Gastrocnemius medialis (tissue), 4 donors: ENCODE measurements around the gene PIR. TPM values are rescaled to one million over a fixed set of nuclear protein-coding genes. Genes with fewer than 3 reads are reported as not detected.

ENCODE experiments used
- ATAC-seq, 2 donors: fragments of 150-250 bp; one replicate each; pipeline ENCODE4 v1.9.1; 2016
- DNase-seq, 2 donors: peaks; one replicate each; pipeline ENCODE4 v3.0.0-alpha.2; 2019
- H3K27ac ChIP-seq, 4 donors: fragments of 200-600 bp; sonication (generic); 1 replicate in 1 of 4; 2 replicates in 3 of 4; pipeline ENCODE4 v1.5.1; 2016 to 2018; ENCODE audit warnings: mild to moderate bottlenecking in 2 of 4, moderate library complexity in 1 of 4
- H3K27me3 ChIP-seq, 3 donors: fragments of 200-600 bp; sonication (generic) in 2 of 3; 1 replicate in 1 of 3; 2 replicates in 2 of 3; pipeline versions ENCODE4 v1.5.1 to v1.6.0; 2016 to 2019; ENCODE audit warnings: mild to moderate bottlenecking in 1 of 3, moderate library complexity in 1 of 3
- H3K36me3 ChIP-seq, 2 donors: fragments of 200-600 bp; sonication (generic) in 1 of 2; one replicate each; pipeline ENCODE4 v1.5.1; 2017 to 2018
- H3K4me1 ChIP-seq, 2 donors: fragments of 200-600 bp; sonication (generic) in 1 of 2; one replicate each; pipeline ENCODE4 v1.5.1; 2016 to 2017; ENCODE audit warnings: mild to moderate bottlenecking in 2 of 2
- H3K4me3 ChIP-seq, 4 donors: fragments of 200-600 bp; sonication (generic) in 3 of 4; 1 replicate in 1 of 4; 2 replicates in 3 of 4; pipeline ENCODE4 v1.5.1; 2016 to 2019; ENCODE audit warnings: mild to moderate bottlenecking in 2 of 4
- H3K9me3 ChIP-seq, 3 donors: fragments of 200-600 bp; sonication (generic) in 2 of 3; 1 replicate in 1 of 3; 2 replicates in 2 of 3; pipeline ENCODE4 v1.5.1; 2016 to 2019
- POLR2A ChIP-seq, 2 donors: fragments of 450-650 bp; IDR thresholded peaks; one replicate each; pipeline ENCODE4 v1.6.1; 2017; ENCODE audit warnings: antibody characterized with exemption in 2 of 2, mild to moderate bottlenecking in 2 of 2, moderate library complexity in 2 of 2
- in situ Hi-C, 4 donors: fragments of 200-750 bp; cut with MboI; loops; one replicate each; pipeline versions ENCODE4 v1.15.0 to v1.8.0; 2017; ENCODE audit warnings: low sequenced_read_pairs in 4 of 4
- intact Hi-C: fragments of 100-400 bp; cut with DNase I; formaldehyde crosslinking; loops from one replicate; pipeline ENCODE4 v1.15.1; 2023; ENCODE audit warnings: low total_unique reads
- total RNA-seq, 4 donors: library from RNA; depleted of rRNA; stranded (reverse); fragments of >200 nt; gene quantifications; one replicate each; pipeline versions ENCODE4 v1.1.0 to v1.2.3, GENCODE V29; 2016
- TF ChIP-seq, protein P1 (sequence below), 5 experiments: fragments of 450-650 bp in 3 of 5; fragments of 200-600 bp in 2 of 5; sonication (generic) in 2 of 5; IDR thresholded peaks in 4 of 5; conservative IDR thresholded peaks in 1 of 5; 1 replicate in 4 of 5; 2 replicates in 1 of 5; pipeline ENCODE4 v1.5.1; 2016 to 2019; ENCODE audit warnings: antibody characterized with exemption in 5 of 5, mild to moderate bottlenecking in 3 of 5, moderate library complexity in 3 of 5

PIR gene
- total RNA-seq, 4 donors from 2014 or later: 9.4 to 20.2 (median 14.2) TPM

DNA sequence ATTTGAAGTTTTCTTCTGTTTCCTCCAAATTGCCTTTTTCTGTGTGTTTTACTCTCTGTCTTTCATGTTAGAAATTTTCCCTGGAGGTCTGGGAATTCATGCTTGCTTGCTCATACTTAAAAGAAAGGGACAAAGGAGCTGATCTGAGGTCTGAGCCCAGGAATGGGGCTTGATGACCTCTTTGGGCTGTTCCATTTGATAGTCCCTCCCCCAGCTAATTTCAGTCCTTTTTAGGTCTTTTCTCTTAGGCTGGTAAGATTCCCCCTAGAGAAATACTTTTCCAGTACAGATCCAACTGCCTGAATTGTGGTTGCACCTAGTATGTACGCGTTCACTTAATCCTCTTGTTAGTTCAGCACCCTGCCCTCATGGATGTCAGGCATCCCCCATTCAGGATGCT lies 152.3 kb downstream of the PIR start:
- no peak overlapping the region for H3K27ac ChIP-seq
- intact Hi-C loops: loop anchor here (10.0 kb wide), 1 partner anchor 224 kb away; no protein-coding TSS in a partner anchor
- H3K4me3 ChIP-seq: no peak overlapping the region
- H3K4me1 ChIP-seq: peaks cover 0 to 13% of the 10 kb centered on the region in 2 donors
- TF ChIP-seq, protein P1, sequence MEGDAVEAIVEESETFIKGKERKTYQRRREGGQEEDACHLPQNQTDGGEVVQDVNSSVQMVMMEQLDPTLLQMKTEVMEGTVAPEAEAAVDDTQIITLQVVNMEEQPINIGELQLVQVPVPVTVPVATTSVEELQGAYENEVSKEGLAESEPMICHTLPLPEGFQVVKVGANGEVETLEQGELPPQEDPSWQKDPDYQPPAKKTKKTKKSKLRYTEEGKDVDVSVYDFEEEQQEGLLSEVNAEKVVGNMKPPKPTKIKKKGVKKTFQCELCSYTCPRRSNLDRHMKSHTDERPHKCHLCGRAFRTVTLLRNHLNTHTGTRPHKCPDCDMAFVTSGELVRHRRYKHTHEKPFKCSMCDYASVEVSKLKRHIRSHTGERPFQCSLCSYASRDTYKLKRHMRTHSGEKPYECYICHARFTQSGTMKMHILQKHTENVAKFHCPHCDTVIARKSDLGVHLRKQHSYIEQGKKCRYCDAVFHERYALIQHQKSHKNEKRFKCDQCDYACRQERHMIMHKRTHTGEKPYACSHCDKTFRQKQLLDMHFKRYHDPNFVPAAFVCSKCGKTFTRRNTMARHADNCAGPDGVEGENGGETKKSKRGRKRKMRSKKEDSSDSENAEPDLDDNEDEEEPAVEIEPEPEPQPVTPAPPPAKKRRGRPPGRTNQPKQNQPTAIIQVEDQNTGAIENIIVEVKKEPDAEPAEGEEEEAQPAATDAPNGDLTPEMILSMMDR (IDR thresholded peaks at IDR 0.05 in 4 of 5, conservative IDR thresholded peaks at IDR 0.05 in 1 of 5): no peak
- no peak for TF ChIP-seq POLR2A (IDR thresholded peaks at IDR 0.05)
- DNase-seq: no peak
- in situ Hi-C loops: loop anchor here in 2 of 4 donors (10.0 to 25.0 kb wide), 2 partner anchors 146 to 224 kb away; partner anchors contain the start of gene PIR (in 1 of the 2)
- H3K36me3 ChIP-seq: no peaks in the 10 kb centered on the region
- H3K9me3 ChIP-seq: no peaks in the 10 kb centered on the region
- ATAC-seq: no peak
- H3K27me3 ChIP-seq: no peaks in the 10 kb centered on the region

DNA sequence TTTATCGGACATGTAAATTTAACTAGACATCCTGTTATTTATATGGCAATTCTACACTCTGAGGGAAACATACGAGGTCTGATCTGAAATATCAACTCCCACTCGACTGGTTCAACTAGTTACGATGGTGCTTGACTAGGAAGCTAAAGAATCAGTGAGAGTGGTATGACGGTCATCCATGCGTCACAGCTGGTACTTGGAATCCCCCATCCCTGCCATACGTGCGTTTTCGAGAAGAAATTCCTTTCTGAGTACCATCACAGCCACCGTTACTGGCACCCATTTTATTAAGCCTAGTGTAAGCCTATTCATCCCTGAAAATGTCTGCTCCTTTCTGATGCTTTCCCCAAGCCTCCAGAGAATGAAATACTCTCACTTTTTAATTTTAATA lies 157.1 kb downstream of the PIR start:
- H3K27ac ChIP-seq: peak overlapping the region; percentile 56 to 91 (median 89)
- no peaks in the 10 kb centered on the region for H3K27me3 ChIP-seq
- TF ChIP-seq, protein P1 (IDR thresholded peaks at IDR 0.05 in 4 of 5, conservative IDR thresholded peaks at IDR 0.05 in 1 of 5): no peak
- TF ChIP-seq POLR2A (IDR thresholded peaks at IDR 0.05): no peak
- ATAC-seq (peak in 1 of 2 donors; percentile 24), DNase-seq (no peak)
- in situ Hi-C loops: loop anchor here in 1 of 4 donors (25.0 kb wide), 1 partner anchor 151 kb away; the partner anchor contains the start of gene PIR
- peaks cover 0 to 13% of the 10 kb centered on the region in 2 donors for H3K4me1 ChIP-seq
- H3K4me3 ChIP-seq: peak overlapping the region; percentile 37 to 78 (median 58)
- no peaks in the 10 kb centered on the region for H3K9me3 ChIP-seq
- H3K36me3 ChIP-seq: no peaks in the 10 kb centered on the region
- intact Hi-C loops: loop anchor here (10.0 kb wide), 1 partner anchor 159 kb away; the partner anchor contains the start of gene PIR

DNA sequence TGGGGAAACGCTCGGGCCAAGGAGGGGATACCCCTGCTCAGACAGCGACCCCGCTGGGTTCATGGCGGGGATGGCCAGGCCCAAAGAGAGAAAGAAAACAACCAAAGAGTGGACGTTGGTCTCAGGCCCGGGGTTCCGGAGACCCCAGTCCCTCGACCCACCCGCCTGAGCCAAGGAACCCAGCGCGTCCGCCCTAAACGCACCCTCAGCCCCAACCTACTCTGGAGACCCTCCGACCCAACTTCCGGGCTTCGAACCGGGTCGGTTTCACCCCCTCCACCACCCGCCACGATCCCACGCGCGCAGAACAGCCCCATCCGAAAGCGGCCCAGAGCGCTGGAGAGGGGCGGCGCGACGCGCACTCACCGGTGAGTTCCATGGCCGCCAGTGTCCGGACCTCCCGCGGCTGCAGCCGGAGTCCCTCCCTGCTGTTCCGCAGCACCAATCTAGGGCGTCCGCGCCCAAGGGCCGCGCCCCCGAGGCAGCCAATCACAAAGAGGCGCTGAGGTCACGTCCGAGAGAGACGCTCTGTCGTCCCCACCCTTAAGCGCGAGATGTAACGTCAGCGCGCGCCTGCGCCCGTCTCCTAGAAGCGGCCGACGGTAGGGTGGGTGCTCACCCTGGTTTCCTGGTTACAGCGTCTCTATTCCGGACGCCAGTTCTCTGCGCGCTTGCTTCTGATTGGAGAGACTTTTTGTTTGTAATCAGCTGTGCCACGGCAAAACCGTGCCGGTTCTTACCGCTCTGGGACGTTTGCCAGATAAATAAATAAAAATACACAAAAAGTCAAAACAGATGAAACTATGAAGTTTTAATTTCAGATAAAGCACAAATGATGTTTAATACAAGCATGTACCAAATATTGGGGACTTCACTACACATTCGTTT lies 157.8 kb downstream of the PIR start, which contains the start of gene PIGA:
PIGA (minus strand) TSS at position 389 of the 888 bp plus-strand sequence. CDS start 3,593 bp downstream, outside the sequence.
- Histone ChIP-seq H3K27me3 (no peaks in the 10 kb centered on the region), H3K9me3 (no peaks in the 10 kb centered on the region), H3K27ac (peak within 1 kb of the TSS; percentile 86 to 91 (median 89)), H3K36me3 (no peaks in the 10 kb centered on the region), H3K4me3 (peak within 1 kb of the TSS; percentile 63 to 78 (median 72)), H3K4me1 (peaks cover 0 to 13% of the 10 kb centered on the region in 2 donors)
- TF ChIP-seq, protein P1 (IDR thresholded peaks at IDR 0.05 in 4 of 5, conservative IDR thresholded peaks at IDR 0.05 in 1 of 5): no peak
- peak; percentile 93 to 94 for TF ChIP-seq POLR2A (IDR thresholded peaks at IDR 0.05)
- peak; percentile 95 to 96 for ATAC-seq
- DNase-seq: peak; percentile 93 to 96
- intact Hi-C loops: loop anchor here (1.0 to 10.0 kb wide), 4 partner anchors 19 to 340 kb away; partner anchors contain the start of gene PIR
- in situ Hi-C loops: loop anchor here in 1 of 4 donors (25.0 kb wide), 1 partner anchor 152 kb away; the partner anchor contains the start of gene PIR

Other genes starting within 250 kb of the PIR start
- gene ASB9, start 223.2 kb downstream of the PIR start, total RNA-seq: 1 to 10 TPM in 1 of 4 donors, under 1 TPM in 1, not detected in 2; 0.78 to 1.7 TPM
- gene ASB11, start 177.7 kb downstream of the PIR start, total RNA-seq: 10 to 100 TPM; 16.2 to 59.8 (median 47.4) TPM
- 1 to 10 TPM; 1.5 to 5.9 (median 3.1) TPM for gene PIGA, start 157.8 kb downstream of the PIR start, total RNA-seq
- 10 to 100 TPM in 2 of 4 donors, 1 to 10 TPM in 2; 5.1 to 16.8 (median 9.0) TPM for gene VEGFD, start 108.9 kb downstream of the PIR start, total RNA-seq
- 1 to 10 TPM in 2 of 4 donors, under 1 TPM in 2; 0.40 to 2.4 (median 0.82) TPM for gene BMX, start 7.5 kb upstream of the PIR start, total RNA-seq
- gene ACE2, start 107.6 kb upstream of the PIR start, total RNA-seq: 1 to 10 TPM; 1.0 to 6.6 (median 2.6) TPM
- under 1 TPM in 1 of 4 donors, not detected in 3; 0.26 TPM for gene CLTRN, start 171.5 kb upstream of the PIR start, total RNA-seq
- gene CA5B, start 244.9 kb upstream of the PIR start, total RNA-seq: 1 to 10 TPM in 3 of 4 donors, under 1 TPM in 1; 0.24 to 3.4 (median 1.8) TPM